Activated CD8-positive, alpha-beta memory T cell treated with anti-CD3 and anti-CD28 coated beads for 48 hours (primary cell): ENCODE measurements around the gene NECAP2.
A peak's percentile ranks its signal among the peaks of the same experiment; 100 is the strongest.

Experiments used
- DNase-seq, 3 experiments: peaks; one replicate each; pipeline ENCODE4 v3.0.0-alpha.2; 2020; ENCODE audit warnings: low read depth in 2 of 3, low spot score in 2 of 3

The NECAP2 gene

GRCh38 chr1:16440470-16441281 lies at the start of gene NECAP2:
NECAP2 (plus strand) TSS chr1:16440724; CDS start chr1:16440762, 38 bp downstream.
- peak; percentile 89 to 97 (median 95) for DNase-seq

GRCh38 chr1:16391411-16391810 lies 49.1 kb upstream of the NECAP2 start:
- no peak for DNase-seq

- DNase-seq: no peak
These were observed 47.6 kb upstream of the NECAP2 start for GRCh38 chr1:16392740-16393569.

GRCh38 chr1:16393570-16394521 lies 46.7 kb upstream of the NECAP2 start:
- no peak for DNase-seq

GRCh38 chr1:16394977-16395376 lies 45.5 kb upstream of the NECAP2 start:
- no peak for DNase-seq

- no peak for DNase-seq
These were observed 43.9 kb upstream of the NECAP2 start for GRCh38 chr1:16396591-16396990.

GRCh38 chr1:16397120-16397519 lies 43.4 kb upstream of the NECAP2 start:
- DNase-seq: no peak

GRCh38 chr1:16398371-16398953 lies 42.1 kb upstream of the NECAP2 start:
- DNase-seq: no peak

GRCh38 chr1:16402742-16403141 lies 37.8 kb upstream of the NECAP2 start:
- DNase-seq: no peak

GRCh38 chr1:16405441-16405840 lies 35.1 kb upstream of the NECAP2 start:
- DNase-seq: no peak

- no peak for DNase-seq
These were observed 33.7 kb upstream of the NECAP2 start for GRCh38 chr1:16406868-16407267.

GRCh38 chr1:16409536-16410152 lies 30.9 kb upstream of the NECAP2 start:
- DNase-seq: no peak

- DNase-seq: no peak
These were observed 29.7 kb upstream of the NECAP2 start for GRCh38 chr1:16410803-16411202.

GRCh38 chr1:16413191-16413590 lies 27.3 kb upstream of the NECAP2 start:
- no peak for DNase-seq

- no peak for DNase-seq
These were observed 21.6 kb upstream of the NECAP2 start for GRCh38 chr1:16418823-16419425.

- DNase-seq: peak in 2 of 3 experiments; percentile 26 to 50
These were observed 20.0 kb upstream of the NECAP2 start for GRCh38 chr1:16420424-16421118.

- no peak for DNase-seq
These were observed 19.3 kb upstream of the NECAP2 start for GRCh38 chr1:16421201-16421600.

- DNase-seq: no peak
These were observed 18.5 kb upstream of the NECAP2 start for GRCh38 chr1:16422041-16422440.
